ENCODE measurements around the gene CERKL.

Gene CERKL

GRCh38 chr2:181690860-181691259, 34.0 kb upstream of the CERKL start:
- TF ChIP-seq ZFP3 (CRISPR knock-in tag; IDR thresholded peaks at IDR 0.05): no peak
- no peak for TF ChIP-seq OSR1 (CRISPR knock-in tag; IDR thresholded peaks at IDR 0.05)
- no peak for TF ChIP-seq ZNF8 (CRISPR knock-in tag; IDR thresholded peaks at IDR 0.05)
- TF ChIP-seq ZNF70 (CRISPR knock-in tag; IDR thresholded peaks at IDR 0.05): no peak
- TF ChIP-seq ZFP30 (CRISPR knock-in tag; IDR thresholded peaks at IDR 0.05): no peak
- no peak for TF ChIP-seq POU6F1 (CRISPR knock-in tag; IDR thresholded peaks at IDR 0.05; ENCODE audit: borderline replicate concordance, low read depth)
- TF ChIP-seq TCF4 (CRISPR knock-in tag; IDR thresholded peaks at IDR 0.05; ENCODE audit: borderline replicate concordance): no peak
- TF ChIP-seq TOX (CRISPR knock-in tag; IDR thresholded peaks at IDR 0.05; ENCODE audit: borderline replicate concordance): no peak
- TF ChIP-seq RARB (CRISPR knock-in tag; IDR thresholded peaks at IDR 0.05): no peak
- TF ChIP-seq ISL1 (CRISPR knock-in tag; IDR thresholded peaks at IDR 0.05): no peak
- no peak for TF ChIP-seq GLIS3 (CRISPR knock-in tag; IDR thresholded peaks at IDR 0.05)
- TF ChIP-seq PATZ1 (CRISPR knock-in tag; IDR thresholded peaks at IDR 0.05; ENCODE audit: borderline replicate concordance): no peak
- no peak for TF ChIP-seq PPARA (CRISPR knock-in tag; IDR thresholded peaks at IDR 0.05; ENCODE audit: borderline replicate concordance)
- no peak for TF ChIP-seq ZC3H10 (CRISPR knock-in tag; IDR thresholded peaks at IDR 0.05)
- no peak for TF ChIP-seq BACH2 (CRISPR knock-in tag; IDR thresholded peaks at IDR 0.05; ENCODE audit: borderline replicate concordance)
- no peak for TF ChIP-seq TSHZ2 (CRISPR knock-in tag; IDR thresholded peaks at IDR 0.05)
- no peak for TF ChIP-seq ZNF565 (CRISPR knock-in tag; conservative IDR thresholded peaks at IDR 0.05; ENCODE audit: low read depth)
- TF ChIP-seq ARNTL (CRISPR knock-in tag; IDR thresholded peaks at IDR 0.05; ENCODE audit: borderline replicate concordance, low read depth): no peak
- no peak for ATAC-seq

GRCh38 chr2:181686576-181687185, 29.8 kb upstream of the CERKL start:
- TF ChIP-seq SNAI2 (CRISPR knock-in tag; IDR thresholded peaks at IDR 0.05) (no peak), CREB5 (CRISPR knock-in tag; IDR thresholded peaks at IDR 0.05; ENCODE audit: low read depth) (no peak), ZC3H10 (CRISPR knock-in tag; IDR thresholded peaks at IDR 0.05) (no peak), TOX (CRISPR knock-in tag; IDR thresholded peaks at IDR 0.05; ENCODE audit: borderline replicate concordance) (no peak), TCF4 (CRISPR knock-in tag; IDR thresholded peaks at IDR 0.05; ENCODE audit: borderline replicate concordance) (no peak), ESRRG (CRISPR knock-in tag; IDR thresholded peaks at IDR 0.05) (no peak), CSDC2 (CRISPR knock-in tag; IDR thresholded peaks at IDR 0.05) (no peak)
- no peak for ATAC-seq

- no peak for ATAC-seq
- no peak for TF ChIP-seq ZFP30 (CRISPR knock-in tag; IDR thresholded peaks at IDR 0.05)
- no peak for TF ChIP-seq ZNF70 (CRISPR knock-in tag; IDR thresholded peaks at IDR 0.05)
- TF ChIP-seq ESRRG (CRISPR knock-in tag; IDR thresholded peaks at IDR 0.05): no peak
- TF ChIP-seq CREB5 (CRISPR knock-in tag; IDR thresholded peaks at IDR 0.05; ENCODE audit: low read depth): no peak
- no peak for TF ChIP-seq ZC3H10 (CRISPR knock-in tag; IDR thresholded peaks at IDR 0.05)
- TF ChIP-seq TCF4 (CRISPR knock-in tag; IDR thresholded peaks at IDR 0.05; ENCODE audit: borderline replicate concordance): no peak
Measured at GRCh38 chr2:181685150-181685688, 28.3 kb upstream of the CERKL start.

Data from SK-N-SH treated with all-trans-retinoic acid at 6 μM for 48 hours (cell line).